SK-N-SH (cell line): ENCODE results near the gene OSBPL8. TPM values are rescaled to one million over a fixed set of nuclear protein-coding genes. Genes with fewer than 3 reads are reported as not detected.

Experiments
- CTCF ChIA-PET: fragments of 300-600, 350-600 bp; formaldehyde crosslinking; extraction: SDS; loops from one replicate; lab custom pipeline; 2021; lab: Yijun Ruan, JAX
- POLR2A ChIA-PET: fragments of 350-600 bp; sonication (Branson Sonifier 250); formaldehyde crosslinking; extraction: SDS; loops from one replicate; lab custom pipeline; 2020; ENCODE audit warnings: antibody characterized with exemption, inconsistent platforms; lab: Yijun Ruan, JAX
- DNase-seq: peaks from one replicate; pipeline ENCODE4 v3.0.0; 2012
- H2AFZ ChIP-seq: fragments of 200-600 bp; sonication (generic); 2 replicates; pipeline ENCODE4 v1.8.1; 2016; ENCODE audit warnings: antibody characterized with exemption, mild to moderate bottlenecking, low read depth
- H3F3A ChIP-seq: fragments of 200-600 bp; sonication (generic); replicated peaks from 2 replicates; pipeline ENCODE3; 2016; ENCODE audit warnings: antibody characterized with exemption, mild to moderate bottlenecking; ENCODE audit not compliant: insufficient read depth
- H3K27ac ChIP-seq, 2 experiments: fragments of 200-500 bp in 1 of 2; fragments of 200-600 bp in 1 of 2; sonication (Bioruptor generic) in 1 of 2; sonication (generic), shearing (Covaris generic) in 1 of 2; 2 replicates each; pipeline versions ENCODE4 v1.5.1 to v1.6.1; 2014 to 2016; ENCODE audit warnings: low read depth in 2 of 2, inconsistent platforms in 1 of 2, low read length in 1 of 2, mild to moderate bottlenecking in 1 of 2, mixed read lengths in 1 of 2
- H3K27me3 ChIP-seq: fragments of 200-600 bp; sonication (generic), shearing (Covaris generic); 2 replicates; pipeline ENCODE4 v1.6.1; 2016; ENCODE audit warnings: mixed run types; ENCODE audit not compliant: insufficient read depth
- H3K36me3 ChIP-seq, 2 experiments: fragments of 200-500 bp in 1 of 2; fragments of 200-600 bp in 1 of 2; sonication (Bioruptor generic) in 1 of 2; sonication (generic) in 1 of 2; replicated peaks in 1 of 2; 2 replicates each; pipeline versions ENCODE3 to v1.5.1; 2014 to 2016; ENCODE audit warnings: low read length in 1 of 2, mild to moderate bottlenecking in 1 of 2; ENCODE audit not compliant: insufficient read depth in 2 of 2, control insufficient read depth in 1 of 2
- H3K4me1 ChIP-seq, 2 experiments: fragments of 200-500 bp in 1 of 2; fragments of 200-600 bp in 1 of 2; sonication (Bioruptor generic) in 1 of 2; sonication (generic), shearing (Covaris generic) in 1 of 2; 2 replicates each; pipeline versions ENCODE4 v1.5.1 to v1.6.1; 2014 to 2016; ENCODE audit warnings: low read depth in 1 of 2, low read length in 1 of 2, mixed run types in 1 of 2; ENCODE audit not compliant: insufficient read depth in 2 of 2, control insufficient read depth in 1 of 2
- H3K4me2 ChIP-seq: fragments of 200-600 bp; sonication (generic), shearing (Covaris generic); 2 replicates; pipeline ENCODE4 v1.6.1; 2017; ENCODE audit warnings: mixed run types
- H3K4me3 ChIP-seq, 2 experiments: fragments of 200-500 bp in 1 of 2; fragments of 200-600 bp in 1 of 2; sonication (Bioruptor generic) in 1 of 2; sonication (generic), shearing (Covaris generic) in 1 of 2; 2 replicates each; pipeline versions ENCODE4 v1.5.1 to v1.8.1; 2014 to 2016; ENCODE audit warnings: low read depth in 2 of 2, inconsistent platforms in 1 of 2, low read length in 1 of 2, mild to moderate bottlenecking in 1 of 2, mixed read lengths in 1 of 2, moderate library complexity in 1 of 2
- H3K79me2 ChIP-seq: fragments of 200-600 bp; sonication (generic); 2 replicates; pipeline ENCODE4 v1.8.1; 2017; ENCODE audit warnings: mild to moderate bottlenecking; ENCODE audit not compliant: insufficient read depth
- H3K9ac ChIP-seq: fragments of 200-600 bp; sonication (generic); 2 replicates; pipeline ENCODE4 v1.6.1; 2017; ENCODE audit warnings: mixed run types
- H3K9me2 ChIP-seq: fragments of 200-600 bp; sonication (generic); 2 replicates; pipeline ENCODE4 v1.6.1; 2017; ENCODE audit warnings: mixed run types
- H3K9me3 ChIP-seq: fragments of 200-600 bp; sonication (generic); 2 replicates; pipeline ENCODE4 v1.6.1; 2017; ENCODE audit warnings: mixed run types, mild to moderate bottlenecking, moderate library complexity
- H4K20me1 ChIP-seq: fragments of 200-600 bp; sonication (generic); 2 replicates; pipeline ENCODE4 v1.6.1; 2017; ENCODE audit warnings: mild to moderate bottlenecking, mixed run types; ENCODE audit not compliant: insufficient read depth
- JUND ChIP-seq: IDR thresholded peaks from 2 replicates; pipeline ENCODE4 v1.4.0; 2012
- MXI1 ChIP-seq: IDR thresholded peaks from 2 replicates; pipeline ENCODE4 v1.6.1; 2012; ENCODE audit warnings: mild to moderate bottlenecking, low read depth, low read length, improper control_type of control experiment
- POLR2AphosphoS5 ChIP-seq: IDR thresholded peaks from 2 replicates; pipeline ENCODE4 v1.6.1; 2012; ENCODE audit warnings: low read depth, low read length
- RFX5 ChIP-seq: IDR thresholded peaks from 2 replicates; pipeline ENCODE4 v1.6.1; 2012; ENCODE audit warnings: mild to moderate bottlenecking, improper control_type of control experiment, low read length
- RXRA ChIP-seq: IDR thresholded peaks from 2 replicates; pipeline ENCODE4 v1.4.0; 2012; ENCODE audit warnings: low read depth, mild to moderate bottlenecking, borderline replicate concordance
- TCF12 ChIP-seq: IDR thresholded peaks from 2 replicates; pipeline ENCODE4 v1.4.0; 2012
- WGBS: methylation state at CpG from one replicate; pipeline ENCODE4 v1.1.6; 2017; ENCODE audit warnings: low lambda C conversion rate; 5-methylcytosine and 5-hydroxymethylcytosine counted together
- polyA plus RNA-seq, 3 experiments: library from polyadenylated mRNA; depleted of rRNA; stranded (reverse); fragments of >200 nt; gene quantifications; 2 replicates each; pipeline ENCODE4 v1.2.3, GENCODE V29; 2012
- TF ChIP-seq, protein P1 (sequence below): fragments of 200-600 bp; sonication (generic); IDR thresholded peaks from 2 replicates; pipeline ENCODE4 v1.6.1; 2017; ENCODE audit warnings: antibody characterized with exemption, mild to moderate bottlenecking, moderate library complexity
- TF ChIP-seq, protein P2 (sequence below): IDR thresholded peaks from 2 replicates; pipeline ENCODE4 v1.4.0; 2012; ENCODE audit warnings: low read depth, borderline replicate concordance

The OSBPL8 gene
- polyA plus RNA-seq, 1 of the 3 experiments (the other 2 are of a cell fraction) = 10.6 TPM

DNA sequence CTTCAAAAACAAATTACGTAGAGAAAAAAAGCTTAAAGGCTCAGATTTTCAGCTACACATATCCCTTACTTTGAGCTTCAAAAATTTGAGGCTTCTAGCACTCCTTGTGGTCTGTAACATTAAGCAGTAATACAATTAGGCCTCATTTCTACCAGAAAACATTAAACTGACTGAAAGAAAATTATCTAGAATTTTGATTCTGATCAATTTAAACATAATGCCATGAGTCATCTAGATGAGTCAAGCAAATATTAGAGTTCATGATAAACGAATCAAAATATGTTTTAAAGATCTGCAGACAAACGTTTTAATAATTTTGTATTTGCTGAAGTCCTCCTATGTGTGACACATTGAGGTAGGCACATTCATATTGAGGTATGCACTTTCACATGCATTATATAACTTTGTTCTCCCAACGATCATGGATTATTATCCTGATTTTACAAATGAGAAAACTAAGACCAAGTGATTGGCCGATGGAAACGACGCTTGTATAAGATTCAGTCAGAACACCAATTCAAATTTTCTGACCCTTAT is 4.3 kb downstream of the OSBPL8 start:
- peaks cover 15 to 20% of the 10 kb centered on the region in 2 experiments; a peak in 3 of 4 replicates for H3K4me1 ChIP-seq
- peaks cover 15% of the 10 kb centered on the region for H3F3A ChIP-seq
- H3K27ac ChIP-seq = peak overlapping the region; percentile 48 to 84
- H3K9me2 ChIP-seq = no peaks in the 10 kb centered on the region
- TF ChIP-seq RFX5 = no peak
- TF ChIP-seq JUND = no peak
- TF ChIP-seq, protein P1, sequence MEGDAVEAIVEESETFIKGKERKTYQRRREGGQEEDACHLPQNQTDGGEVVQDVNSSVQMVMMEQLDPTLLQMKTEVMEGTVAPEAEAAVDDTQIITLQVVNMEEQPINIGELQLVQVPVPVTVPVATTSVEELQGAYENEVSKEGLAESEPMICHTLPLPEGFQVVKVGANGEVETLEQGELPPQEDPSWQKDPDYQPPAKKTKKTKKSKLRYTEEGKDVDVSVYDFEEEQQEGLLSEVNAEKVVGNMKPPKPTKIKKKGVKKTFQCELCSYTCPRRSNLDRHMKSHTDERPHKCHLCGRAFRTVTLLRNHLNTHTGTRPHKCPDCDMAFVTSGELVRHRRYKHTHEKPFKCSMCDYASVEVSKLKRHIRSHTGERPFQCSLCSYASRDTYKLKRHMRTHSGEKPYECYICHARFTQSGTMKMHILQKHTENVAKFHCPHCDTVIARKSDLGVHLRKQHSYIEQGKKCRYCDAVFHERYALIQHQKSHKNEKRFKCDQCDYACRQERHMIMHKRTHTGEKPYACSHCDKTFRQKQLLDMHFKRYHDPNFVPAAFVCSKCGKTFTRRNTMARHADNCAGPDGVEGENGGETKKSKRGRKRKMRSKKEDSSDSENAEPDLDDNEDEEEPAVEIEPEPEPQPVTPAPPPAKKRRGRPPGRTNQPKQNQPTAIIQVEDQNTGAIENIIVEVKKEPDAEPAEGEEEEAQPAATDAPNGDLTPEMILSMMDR = peak; percentile 31
- TF ChIP-seq, all 33 proteins: peak for 1
- CTCF ChIA-PET = interaction anchor here (0.6 to 1.3 kb wide), 5 partner anchors 9 to 1029 kb away, joined by 3 to 9 read pairs (median 4); no protein-coding TSS in a partner anchor
- Histone ChIP-seq H2AFZ (no peak overlapping the region), H3K79me2 (peaks cover 91% of the 10 kb centered on the region), H3K9ac (no peak overlapping the region), H3K36me3 (no peaks in the 10 kb centered on the region), H3K9me3 (no peaks in the 10 kb centered on the region), H3K4me3 (no peak overlapping the region), H4K20me1 (no peaks in the 10 kb centered on the region; the same call in 1 of the 2 replicates), H3K27me3 (no peaks in the 10 kb centered on the region), H3K4me2 (no peak overlapping the region)
- POLR2A ChIA-PET = no interaction called here
- DNase-seq = peak; percentile 11
- WGBS = 41% methylated on average over 7 of the region's 7 CpGs

DNA sequence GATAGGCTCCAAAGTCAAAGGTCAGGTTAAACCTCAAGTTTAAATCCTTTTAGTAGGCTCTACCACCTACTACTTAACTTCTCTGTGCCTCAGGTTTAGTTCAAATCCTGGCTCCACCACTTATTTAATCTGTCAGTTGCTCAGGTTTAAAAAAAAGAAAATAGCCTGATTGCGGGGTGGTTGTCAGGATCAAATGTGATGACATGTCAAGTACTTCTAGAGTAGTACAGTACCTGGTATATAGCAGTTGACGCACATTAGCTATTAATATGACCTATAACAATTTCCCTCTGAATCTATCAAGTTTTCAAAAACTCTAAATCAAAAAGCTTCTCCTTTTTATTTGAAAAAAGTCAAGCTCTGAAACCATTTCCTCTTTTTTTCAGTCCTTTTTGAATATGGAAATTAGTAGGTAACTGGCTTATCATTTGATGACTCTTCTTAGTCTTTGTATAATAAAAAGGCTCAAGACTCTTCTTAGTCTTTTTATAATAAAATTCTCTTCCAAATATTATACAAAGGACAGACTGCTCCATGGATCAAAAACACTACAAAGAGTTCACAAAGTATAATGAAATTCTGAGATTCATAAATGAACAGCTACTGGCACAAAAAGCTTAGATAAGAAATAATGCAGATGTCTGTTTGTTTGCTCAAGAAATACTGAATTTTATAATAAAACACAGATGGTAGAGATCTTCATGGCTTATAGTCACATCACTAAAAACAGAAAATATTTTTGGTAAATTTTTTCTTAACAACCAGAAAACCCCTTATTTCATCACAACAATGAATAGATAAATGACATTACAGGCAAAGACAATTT is 5.0 kb downstream of the OSBPL8 start:
- Histone ChIP-seq H3K4me3 (no peak overlapping the region), H2AFZ (no peak overlapping the region), H3K36me3 (no peaks in the 10 kb centered on the region), H3K27ac (peak overlapping the region; percentile 48 to 84), H3K4me2 (no peak overlapping the region), H4K20me1 (no peaks in the 10 kb centered on the region; the same call in 1 of the 2 replicates), H3K9me2 (no peaks in the 10 kb centered on the region), H3K4me1 (peaks cover 11 to 20% of the 10 kb centered on the region in 2 experiments; a peak in 3 of 4 replicates), H3K9ac (no peak overlapping the region), H3K9me3 (no peaks in the 10 kb centered on the region), H3K27me3 (no peaks in the 10 kb centered on the region), H3F3A (peaks cover 15% of the 10 kb centered on the region), H3K79me2 (peaks cover 97% of the 10 kb centered on the region)
- ChIA-PET POLR2A (no interaction called here), CTCF (interaction anchor here (0.9 to 1.3 kb wide), 5 partner anchors 9 to 1028 kb away, joined by 3 to 9 read pairs (median 4); no protein-coding TSS in a partner anchor)
- DNase-seq = peak; percentile 10
- TF ChIP-seq TCF12 (peak; percentile 24; the same call in 1 of the 2 replicates), POLR2AphosphoS5 (no peak)
- WGBS = 97% methylated on average over 2 of the region's 2 CpGs

DNA sequence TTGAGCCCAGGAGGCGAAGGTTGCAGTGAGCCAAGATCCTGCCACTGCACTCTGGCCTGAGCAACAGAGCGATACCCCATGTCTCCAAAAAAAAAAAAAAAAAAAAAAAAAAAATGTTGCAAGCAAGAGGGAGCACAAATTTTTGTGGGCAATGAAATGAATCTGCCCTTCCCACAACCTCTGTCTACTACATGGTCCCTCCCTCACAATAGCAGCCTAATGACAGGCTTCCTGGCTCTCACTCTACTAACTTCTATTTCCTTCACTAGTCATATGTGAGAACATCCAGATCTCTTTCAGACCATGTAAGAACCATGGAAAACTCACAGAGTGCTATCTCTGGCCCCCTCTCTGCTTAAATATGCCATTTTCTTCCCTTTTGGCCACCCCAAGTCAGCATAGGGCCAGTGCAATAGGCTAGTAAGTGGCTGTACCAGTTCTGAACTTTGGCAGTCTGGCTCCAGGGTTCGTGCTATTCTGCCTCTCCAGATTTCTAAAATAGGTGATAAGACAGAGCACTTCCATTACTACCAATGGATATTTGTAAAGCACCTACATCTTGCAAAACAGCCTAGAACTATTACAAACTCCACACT is 7.1 kb downstream of the OSBPL8 start:
- WGBS = 94% methylated on average over 3 of the region's 3 CpGs
- POLR2A ChIA-PET = no interaction called here

More for the DNA sequence above, 7.1 kb downstream of the OSBPL8 start:
- Histone ChIP-seq H3K4me3 (no peak overlapping the region), H4K20me1 (peaks cover 6% of the 10 kb centered on the region), H3F3A (peaks cover 28% of the 10 kb centered on the region), H3K4me1 (peaks cover 21 to 26% of the 10 kb centered on the region in 2 experiments; a peak in 3 of 4 replicates), H3K9ac (no peak overlapping the region)
- CTCF ChIA-PET = interaction anchor here (2.2 kb wide), 1 partner anchor 35 kb away, joined by 8 read pairs; no protein-coding TSS in a partner anchor
- DNase-seq = no peak
- TF ChIP-seq, protein P2, sequence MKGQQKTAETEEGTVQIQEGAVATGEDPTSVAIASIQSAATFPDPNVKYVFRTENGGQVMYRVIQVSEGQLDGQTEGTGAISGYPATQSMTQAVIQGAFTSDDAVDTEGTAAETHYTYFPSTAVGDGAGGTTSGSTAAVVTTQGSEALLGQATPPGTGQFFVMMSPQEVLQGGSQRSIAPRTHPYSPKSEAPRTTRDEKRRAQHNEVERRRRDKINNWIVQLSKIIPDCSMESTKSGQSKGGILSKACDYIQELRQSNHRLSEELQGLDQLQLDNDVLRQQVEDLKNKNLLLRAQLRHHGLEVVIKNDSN = no peak
- TF ChIP-seq, protein P1 = no peak
- TF ChIP-seq MXI1 (no peak), RFX5 (no peak), RXRA (no peak)
- TF ChIP-seq, all 33 proteins: peak for 0
- no peaks in the 10 kb centered on the region for H3K9me3 ChIP-seq
- no peaks in the 10 kb centered on the region for H3K27me3 ChIP-seq
- no peak overlapping the region for H3K4me2 ChIP-seq
- no peaks in the 10 kb centered on the region for H3K9me2 ChIP-seq
- H3K36me3 ChIP-seq = no peaks in the 10 kb centered on the region
- H3K27ac ChIP-seq = no peak overlapping the region
- H3K79me2 ChIP-seq = peaks cover 96% of the 10 kb centered on the region
- H2AFZ ChIP-seq = no peak overlapping the region
